GM12865 (cell line): ENCODE results near the gene AUP1.

Source experiments
- DNase-seq: peaks from one replicate; pipeline ENCODE4 v3.0.0; 2010; ENCODE audit warnings: low read depth
- H3K4me3 ChIP-seq: 2 replicates; pipeline ENCODE4 v1.5.1; 2011; ENCODE audit warnings: mild to moderate bottlenecking, low read depth, low read length, control low read depth
- TF ChIP-seq, protein P1 (sequence below): IDR thresholded peaks from 2 replicates; pipeline ENCODE4 v1.5.1; 2011; ENCODE audit warnings: low read length, control low read depth, low read depth, inconsistent platforms; ENCODE audit not compliant: insufficient read depth; ENCODE audit errors: missing control alignments

Gene AUP1

GRCh38 chr2:74544634-74545033 is 15.1 kb upstream of the AUP1 start:
- DNase-seq, result no peak
- no peak overlapping the region for H3K4me3 ChIP-seq
- TF ChIP-seq, protein P1, sequence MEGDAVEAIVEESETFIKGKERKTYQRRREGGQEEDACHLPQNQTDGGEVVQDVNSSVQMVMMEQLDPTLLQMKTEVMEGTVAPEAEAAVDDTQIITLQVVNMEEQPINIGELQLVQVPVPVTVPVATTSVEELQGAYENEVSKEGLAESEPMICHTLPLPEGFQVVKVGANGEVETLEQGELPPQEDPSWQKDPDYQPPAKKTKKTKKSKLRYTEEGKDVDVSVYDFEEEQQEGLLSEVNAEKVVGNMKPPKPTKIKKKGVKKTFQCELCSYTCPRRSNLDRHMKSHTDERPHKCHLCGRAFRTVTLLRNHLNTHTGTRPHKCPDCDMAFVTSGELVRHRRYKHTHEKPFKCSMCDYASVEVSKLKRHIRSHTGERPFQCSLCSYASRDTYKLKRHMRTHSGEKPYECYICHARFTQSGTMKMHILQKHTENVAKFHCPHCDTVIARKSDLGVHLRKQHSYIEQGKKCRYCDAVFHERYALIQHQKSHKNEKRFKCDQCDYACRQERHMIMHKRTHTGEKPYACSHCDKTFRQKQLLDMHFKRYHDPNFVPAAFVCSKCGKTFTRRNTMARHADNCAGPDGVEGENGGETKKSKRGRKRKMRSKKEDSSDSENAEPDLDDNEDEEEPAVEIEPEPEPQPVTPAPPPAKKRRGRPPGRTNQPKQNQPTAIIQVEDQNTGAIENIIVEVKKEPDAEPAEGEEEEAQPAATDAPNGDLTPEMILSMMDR, result peak; percentile 15

DNA sequence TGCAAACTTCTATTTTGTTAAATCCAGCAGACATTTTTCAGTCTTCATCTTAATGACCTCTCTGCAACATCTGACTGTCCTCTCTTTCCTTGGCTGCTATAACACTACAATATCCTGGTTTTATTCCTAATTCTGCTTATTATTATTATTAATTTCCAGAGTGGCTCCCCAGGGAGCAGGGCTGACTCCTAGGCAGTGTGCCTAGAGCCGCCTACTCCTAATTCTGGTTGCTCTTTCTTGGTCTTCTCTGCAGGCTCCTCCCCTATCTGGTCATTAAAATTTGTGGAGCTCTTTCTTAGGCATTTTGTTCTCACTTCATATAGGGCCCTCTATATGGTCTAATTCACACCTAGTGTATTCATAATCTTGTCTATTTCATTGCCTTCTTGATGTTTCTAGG is 13.5 kb upstream of the AUP1 start:
- DNase-seq, result no peak
- no peak overlapping the region for H3K4me3 ChIP-seq
- TF ChIP-seq, protein P1, result no peak

- TF ChIP-seq, protein P1, result no peak
- H3K4me3 ChIP-seq, result no peak overlapping the region
- no peak for DNase-seq
Measured at GRCh38 chr2:74540291-74540690, 10.8 kb upstream of the AUP1 start.

- no peak overlapping the region for H3K4me3 ChIP-seq
- TF ChIP-seq, protein P1, result no peak
- DNase-seq, result peak; percentile 61
Measured at GRCh38 chr2:74538881-74539339, 9.4 kb upstream of the AUP1 start.

GRCh38 chr2:74537140-74537539 is 7.6 kb upstream of the AUP1 start:
- H3K4me3 ChIP-seq, result no peak overlapping the region
- TF ChIP-seq, protein P1, result no peak
- no peak for DNase-seq

GRCh38 chr2:74536166-74536950 is 6.9 kb upstream of the AUP1 start:
- no peak overlapping the region for H3K4me3 ChIP-seq
- no peak for DNase-seq
- TF ChIP-seq, protein P1, result no peak
